Brain microvascular endothelial cell (primary cell): ENCODE results near the gene PPIL6.

ENCODE experiments used
- DNase-seq: peaks from one replicate; pipeline ENCODE4 v3.0.0-alpha.2; 2020
- H3K27ac ChIP-seq: fragments of 250-450 bp; sonication (Bioruptor Pico); 2 replicates; pipeline ENCODE4 v1.5.1; 2020; ENCODE audit warnings: mild to moderate bottlenecking, moderate library complexity
- H3K27me3 ChIP-seq: fragments of 250-450 bp; sonication (Bioruptor Pico); replicated peaks from 2 replicates; pipeline ENCODE4 v1.5.1; 2020; ENCODE audit warnings: mild to moderate bottlenecking
- H3K36me3 ChIP-seq: fragments of 250-450 bp; sonication (Bioruptor Pico); replicated peaks from 2 replicates; pipeline ENCODE4 v1.5.1; 2020; ENCODE audit warnings: mild to moderate bottlenecking
- H3K4me3 ChIP-seq: 2 replicates; pipeline ENCODE4 v1.5.1; 2011; ENCODE audit warnings: low read depth, mild to moderate bottlenecking, control low read depth, low read length, moderate library complexity
- CTCF ChIP-seq: IDR thresholded peaks from 2 replicates; pipeline ENCODE4 v1.5.1; 2011; ENCODE audit warnings: low read depth, mild to moderate bottlenecking, moderate library complexity, low read length, control low read depth, inconsistent platforms; ENCODE audit errors: missing control alignments
- in situ Hi-C: cut with HindIII; loops from 2 replicates; pipeline ENCODE4 v1.10.0; 2017; ENCODE audit warnings: low sequenced_read_pairs, low pct_ligation_motif_present

Gene PPIL6

GRCh38 chr6:109449064-109449794 lies 8.8 kb upstream of the PPIL6 start:
- no peak overlapping the region for H3K4me3 ChIP-seq
- no peaks in the 10 kb centered on the region for H3K27me3 ChIP-seq
- DNase-seq, result no peak
- no peak overlapping the region for H3K27ac ChIP-seq
- in situ Hi-C loops, result no loop called here
- H3K36me3 ChIP-seq, result peaks cover 64% of the 10 kb centered on the region
- TF ChIP-seq CTCF, result no peak

GRCh38 chr6:109448615-109449014 lies 8.2 kb upstream of the PPIL6 start:
- Histone ChIP-seq H3K4me3 (no peak overlapping the region), H3K27me3 (no peaks in the 10 kb centered on the region), H3K27ac (no peak overlapping the region), H3K36me3 (peaks cover 64% of the 10 kb centered on the region)
- in situ Hi-C loops, result no loop called here
- no peak for DNase-seq
- no peak for TF ChIP-seq CTCF

- in situ Hi-C loops, result no loop called here
- peaks cover 61% of the 10 kb centered on the region for H3K36me3 ChIP-seq
- no peaks in the 10 kb centered on the region for H3K27me3 ChIP-seq
- no peak overlapping the region for H3K27ac ChIP-seq
- no peak for DNase-seq
- no peak for TF ChIP-seq CTCF
- no peak overlapping the region for H3K4me3 ChIP-seq
These were observed 7.6 kb upstream of the PPIL6 start for GRCh38 chr6:109447878-109448555.

- Histone ChIP-seq H3K36me3 (peaks cover 61% of the 10 kb centered on the region), H3K27me3 (no peaks in the 10 kb centered on the region), H3K27ac (no peak overlapping the region), H3K4me3 (no peak overlapping the region)
- no peak for DNase-seq
- in situ Hi-C loops, result no loop called here
- TF ChIP-seq CTCF, result no peak
These were observed 6.7 kb upstream of the PPIL6 start for GRCh38 chr6:109447087-109447486.

GRCh38 chr6:109446541-109446940 lies 6.1 kb upstream of the PPIL6 start:
- peaks cover 58% of the 10 kb centered on the region for H3K36me3 ChIP-seq
- no peak overlapping the region for H3K27ac ChIP-seq
- in situ Hi-C loops, result no loop called here

More at GRCh38 chr6:109446541-109446940, 6.1 kb upstream of the PPIL6 start:
- no peak for DNase-seq
- TF ChIP-seq CTCF, result no peak
- Histone ChIP-seq H3K4me3 (no peak overlapping the region), H3K27me3 (no peaks in the 10 kb centered on the region)
